Epithelial cell of proximal tubule (primary cell): ENCODE measurements around the gene UBP1. TPM values are rescaled to one million over a fixed set of nuclear protein-coding genes. Genes with fewer than 3 reads are reported as not detected.
A peak's percentile ranks its signal among the peaks of the same experiment; 100 is the strongest.

Experiments
- DNase-seq: peaks from one replicate; pipeline ENCODE4 v3.0.0-alpha.2; 2011; ENCODE audit warnings: low read depth
- H3K4me3 ChIP-seq: 2 replicates; pipeline ENCODE4 v1.5.1; 2011; ENCODE audit warnings: low read depth, mild to moderate bottlenecking, low read length
- total RNA-seq: library from RNA; depleted of rRNA; stranded (reverse); fragments of >200 nt; gene quantifications from 2 replicates; pipeline ENCODE4 v1.2.3, GENCODE V29; 2015
- TF ChIP-seq, protein P1 (sequence below): conservative IDR thresholded peaks from 2 replicates; pipeline ENCODE4 v1.5.1; 2012; ENCODE audit warnings: low read depth, mild to moderate bottlenecking, low read length

Gene UBP1, protein sequence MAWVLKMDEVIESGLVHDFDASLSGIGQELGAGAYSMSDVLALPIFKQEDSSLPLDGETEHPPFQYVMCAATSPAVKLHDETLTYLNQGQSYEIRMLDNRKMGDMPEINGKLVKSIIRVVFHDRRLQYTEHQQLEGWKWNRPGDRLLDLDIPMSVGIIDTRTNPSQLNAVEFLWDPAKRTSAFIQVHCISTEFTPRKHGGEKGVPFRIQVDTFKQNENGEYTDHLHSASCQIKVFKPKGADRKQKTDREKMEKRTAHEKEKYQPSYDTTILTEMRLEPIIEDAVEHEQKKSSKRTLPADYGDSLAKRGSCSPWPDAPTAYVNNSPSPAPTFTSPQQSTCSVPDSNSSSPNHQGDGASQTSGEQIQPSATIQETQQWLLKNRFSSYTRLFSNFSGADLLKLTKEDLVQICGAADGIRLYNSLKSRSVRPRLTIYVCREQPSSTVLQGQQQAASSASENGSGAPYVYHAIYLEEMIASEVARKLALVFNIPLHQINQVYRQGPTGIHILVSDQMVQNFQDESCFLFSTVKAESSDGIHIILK
- total RNA-seq, result 38.3 and 42.9 TPM in 2 replicates

DNA sequence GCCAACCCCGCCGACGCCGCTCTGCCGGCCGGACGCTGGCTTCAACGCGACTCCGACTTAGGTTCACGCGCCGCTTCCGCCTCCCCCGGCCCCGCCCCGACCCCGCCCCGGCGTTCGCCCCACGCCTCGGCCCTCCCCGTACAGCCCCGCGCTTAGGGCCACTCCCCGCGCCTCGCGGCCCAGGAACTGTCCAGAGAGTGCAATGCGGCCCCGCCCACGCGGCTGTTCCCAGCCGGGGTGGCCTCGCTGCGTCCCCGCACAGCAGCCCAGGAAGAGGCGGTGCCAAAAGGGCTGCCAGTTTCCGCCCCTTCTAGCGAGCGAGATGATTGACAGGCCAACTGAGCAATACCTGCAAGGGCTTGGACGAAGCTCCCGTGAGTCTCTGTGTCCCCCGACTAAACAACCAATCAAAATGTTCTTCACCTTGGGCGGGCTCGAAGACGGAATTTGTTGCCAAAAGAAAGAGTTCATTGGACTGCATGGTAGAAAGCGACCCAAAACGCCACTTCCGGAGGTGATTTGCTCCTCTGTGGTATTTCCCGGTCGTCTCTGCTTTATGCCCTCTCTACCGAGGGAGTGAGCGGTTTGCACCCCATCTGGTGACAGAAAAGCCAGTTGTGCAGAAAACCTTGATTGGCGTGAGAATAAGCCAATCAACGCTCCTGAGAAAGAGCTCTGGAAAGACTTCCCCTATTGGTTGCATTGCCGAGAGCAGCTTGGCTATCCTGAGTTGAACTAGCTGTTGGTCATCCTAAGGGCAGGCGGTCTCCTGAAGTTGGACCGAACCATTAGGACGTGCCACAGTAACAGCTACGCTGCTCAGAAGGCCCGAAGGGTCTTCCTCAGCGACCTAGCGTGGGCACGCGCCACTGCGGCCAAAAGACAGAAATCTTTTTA lies at the start of gene UBP1:
Gene UBP1 (minus strand): TSS at position 78 of the 897 bp plus-strand sequence. CDS start 557 bp downstream, outside the sequence.
- H3K4me3 ChIP-seq, result peak within 1 kb of the TSS; percentile 68
- peak; percentile 100 for DNase-seq
- TF ChIP-seq, protein P1, sequence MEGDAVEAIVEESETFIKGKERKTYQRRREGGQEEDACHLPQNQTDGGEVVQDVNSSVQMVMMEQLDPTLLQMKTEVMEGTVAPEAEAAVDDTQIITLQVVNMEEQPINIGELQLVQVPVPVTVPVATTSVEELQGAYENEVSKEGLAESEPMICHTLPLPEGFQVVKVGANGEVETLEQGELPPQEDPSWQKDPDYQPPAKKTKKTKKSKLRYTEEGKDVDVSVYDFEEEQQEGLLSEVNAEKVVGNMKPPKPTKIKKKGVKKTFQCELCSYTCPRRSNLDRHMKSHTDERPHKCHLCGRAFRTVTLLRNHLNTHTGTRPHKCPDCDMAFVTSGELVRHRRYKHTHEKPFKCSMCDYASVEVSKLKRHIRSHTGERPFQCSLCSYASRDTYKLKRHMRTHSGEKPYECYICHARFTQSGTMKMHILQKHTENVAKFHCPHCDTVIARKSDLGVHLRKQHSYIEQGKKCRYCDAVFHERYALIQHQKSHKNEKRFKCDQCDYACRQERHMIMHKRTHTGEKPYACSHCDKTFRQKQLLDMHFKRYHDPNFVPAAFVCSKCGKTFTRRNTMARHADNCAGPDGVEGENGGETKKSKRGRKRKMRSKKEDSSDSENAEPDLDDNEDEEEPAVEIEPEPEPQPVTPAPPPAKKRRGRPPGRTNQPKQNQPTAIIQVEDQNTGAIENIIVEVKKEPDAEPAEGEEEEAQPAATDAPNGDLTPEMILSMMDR, result no peak

DNA sequence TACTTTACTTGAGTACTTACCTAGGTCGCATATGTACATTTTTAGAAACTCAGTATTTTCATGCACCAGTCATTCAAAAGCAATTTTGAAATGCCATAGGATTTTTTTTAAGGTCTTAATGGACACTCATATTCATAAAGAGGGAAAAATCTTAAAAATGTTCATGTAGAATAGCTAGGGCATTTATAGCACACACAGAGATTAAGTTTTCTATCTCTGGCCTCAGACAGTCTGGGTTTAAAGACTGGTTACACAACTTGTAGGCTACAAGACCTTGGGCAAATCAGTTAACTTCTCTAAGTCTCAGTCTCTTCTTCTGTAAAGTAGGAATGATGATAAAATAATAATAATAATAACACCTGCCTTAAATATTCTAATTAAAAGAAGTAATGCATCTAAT lies 48.5 kb upstream of the UBP1 start:
- TF ChIP-seq, protein P1, result no peak
- no peak for DNase-seq
- no peak overlapping the region for H3K4me3 ChIP-seq

DNA sequence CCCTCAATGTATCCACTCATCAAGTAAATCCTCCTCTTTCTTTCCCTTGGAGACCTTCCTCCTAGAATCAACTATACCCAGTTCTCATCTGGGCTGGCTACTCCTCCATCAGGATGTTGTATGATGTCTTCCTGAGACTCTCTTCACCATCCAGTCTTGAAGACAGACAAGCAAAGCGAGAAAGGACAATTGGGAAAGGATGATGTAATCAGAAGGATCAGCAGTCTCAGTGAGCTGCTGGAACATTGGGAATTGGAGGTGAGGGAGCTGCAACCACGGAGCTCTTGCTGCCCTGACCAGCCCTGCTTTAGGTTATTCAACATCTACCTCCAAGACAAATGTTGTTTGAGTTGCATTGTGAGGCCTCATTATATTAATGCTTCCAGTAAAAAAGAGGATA lies 48.0 kb upstream of the UBP1 start:
- TF ChIP-seq, protein P1, result no peak
- no peak overlapping the region for H3K4me3 ChIP-seq
- DNase-seq, result no peak

DNA sequence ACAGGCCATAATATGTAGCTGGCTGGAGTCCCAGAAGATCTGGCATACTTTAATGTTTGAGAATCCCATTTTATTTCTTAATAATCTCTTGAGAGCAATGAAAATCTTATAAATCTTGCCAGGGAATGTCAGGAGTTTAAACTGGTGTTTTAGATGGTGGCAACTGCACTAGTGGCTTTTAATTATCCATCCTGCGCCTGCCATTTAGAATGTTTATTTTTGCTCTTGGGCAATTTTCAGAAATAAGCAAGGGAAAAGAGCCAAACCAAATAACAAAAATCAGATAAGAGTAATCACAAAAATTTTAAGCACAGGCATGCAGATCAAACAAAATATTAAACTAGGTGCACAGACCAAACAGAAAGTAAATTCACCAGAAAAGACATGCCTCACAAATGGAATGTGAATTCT lies 41.9 kb upstream of the UBP1 start:
- TF ChIP-seq, protein P1, result no peak
- DNase-seq, result no peak
- H3K4me3 ChIP-seq, result no peak overlapping the region

DNA sequence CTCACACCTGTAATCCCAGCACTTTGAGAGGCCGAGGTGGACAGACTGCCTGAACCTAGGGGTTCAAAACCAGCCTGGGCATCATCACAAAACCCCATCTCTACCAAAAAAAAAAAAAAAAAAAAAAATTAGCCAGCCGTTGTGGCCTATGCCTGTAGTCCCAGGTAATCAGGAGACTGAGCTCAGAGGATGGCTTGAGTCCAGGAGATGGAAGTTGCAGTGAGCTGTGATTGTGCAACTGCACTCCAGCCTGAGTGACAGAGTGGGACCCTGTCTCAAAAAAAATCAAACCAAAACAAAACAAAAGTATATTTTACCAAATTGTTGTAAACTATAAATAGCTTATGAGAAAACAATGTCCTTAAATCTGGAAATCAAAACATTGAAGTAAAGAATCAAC lies 34.7 kb upstream of the UBP1 start:
- DNase-seq, result no peak
- no peak overlapping the region for H3K4me3 ChIP-seq
- TF ChIP-seq, protein P1, result no peak

DNA sequence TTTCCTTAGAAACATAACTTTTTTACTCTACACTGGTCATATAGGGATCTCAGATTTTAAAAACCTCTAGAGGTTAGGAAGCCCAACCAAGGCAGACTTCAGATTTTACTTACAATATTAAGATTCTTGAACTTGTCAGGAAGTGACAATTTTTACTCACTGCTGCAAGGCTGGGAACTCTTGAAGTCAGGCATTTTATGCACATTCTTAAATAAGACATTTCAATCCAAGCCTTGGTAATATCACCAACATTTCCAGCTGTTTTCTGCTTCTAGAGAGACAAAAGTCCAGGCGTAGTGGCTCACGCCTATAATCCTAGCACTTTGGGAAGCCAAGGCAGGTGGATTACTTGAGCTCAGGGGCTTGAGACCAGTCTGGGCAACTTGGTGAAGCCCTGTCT lies 33.6 kb upstream of the UBP1 start:
- no peak for DNase-seq
- no peak overlapping the region for H3K4me3 ChIP-seq
- TF ChIP-seq, protein P1, result no peak
